ENCODE measurements around the gene PLEKHA1. TPM values are rescaled to one million over a fixed set of nuclear protein-coding genes. Genes with fewer than 3 reads are reported as not detected.

The PLEKHA1 gene
- total and polyA plus RNA-seq, 2 of the 13 experiments (the other 11 are each of a cell fraction or from before 2014, with no cell fraction given), result 32.2 to 53.3 TPM

- TF ChIP-seq ZNF709 (CRISPR knock-in tag; IDR thresholded peaks at IDR 0.05) (peak; percentile 73; the same call in 1 of the 2 replicates), MBD4 (IDR thresholded peaks at IDR 0.05; ENCODE audit: borderline replicate concordance, low read length) (no peak), RNF2 (conservative IDR thresholded peaks at IDR 0.05; ENCODE audit: low read depth) (0 out of 2 replicates have a peak, but pooled peaks have one; percentile 43), ZNF567 (CRISPR knock-in tag; IDR thresholded peaks at IDR 0.05; ENCODE audit: borderline replicate concordance) (no peak), ZNF121 (CRISPR knock-in tag; IDR thresholded peaks at IDR 0.05) (0 out of 2 replicates have a peak, but pooled peaks have one; percentile 13), BCL3 (CRISPR knock-in tag; IDR thresholded peaks at IDR 0.05) (0 out of 2 replicates have a peak, but pooled peaks have one; percentile 61), PATZ1 (CRISPR knock-in tag; IDR thresholded peaks at IDR 0.05) (peak; percentile 57), HIVEP1 (CRISPR knock-in tag; IDR thresholded peaks at IDR 0.05) (peak; percentile 65), ZNF687 (CRISPR knock-in tag; IDR thresholded peaks at IDR 0.05) (peak; percentile 80), ZNF576 (CRISPR knock-in tag; IDR thresholded peaks at IDR 0.05) (no peak), FIP1L1 (IDR thresholded peaks at IDR 0.05; ENCODE audit: borderline replicate concordance, insufficient read depth, low read depth, low read length) (no peak), PHF21A (CRISPR knock-in tag; IDR thresholded peaks at IDR 0.05) (0 out of 2 replicates have a peak, but pooled peaks have one; percentile 8), DDIT3 (CRISPR knock-in tag; IDR thresholded peaks at IDR 0.05) (no peak), GPBP1L1 (CRISPR knock-in tag; IDR thresholded peaks at IDR 0.05) (no peak), ZNF281 (CRISPR knock-in tag; IDR thresholded peaks at IDR 0.05; ENCODE audit: borderline replicate concordance) (no peak)
Observed at GRCh38 chr10:122374859-122375678, 561 bp downstream of the PLEKHA1 start (continued).
